ENCODE measurements around the gene CORO7. TPM values are rescaled to one million over a fixed set of nuclear protein-coding genes. Genes with fewer than 3 reads are reported as not detected.

Gene CORO7
- total and polyA plus RNA-seq, 9 of the 15 experiments (the other 6 are each of a cell fraction or from before 2014, with no cell fraction given), result 0.45 to 77.2 (median 18.7) TPM

GRCh38 chr16:4350787-4351659 is 65.4 kb downstream of the CORO7 start, which contains the start of gene PAM16 (continued):
- TF ChIP-seq FIP1L1 (IDR thresholded peaks at IDR 0.05; ENCODE audit: low read depth, low read length, poor library complexity, severe bottlenecking) (peak; percentile 51), ZNF431 (CRISPR knock-in tag; IDR thresholded peaks at IDR 0.05) (no peak), ZKSCAN3 (CRISPR knock-in tag; IDR thresholded peaks at IDR 0.05) (no peak), CBX3 (IDR thresholded peaks at IDR 0.05; ENCODE audit: borderline replicate concordance in 1 of 2, low read length in 2 of 2) (no peak), ATF1 (CRISPR knock-in tag; IDR thresholded peaks at IDR 0.05) (peak; percentile 7; the same call in 1 of the 2 replicates), ATF1 (tag; IDR thresholded peaks at IDR 0.05) (0 out of 2 replicates have a peak, but pooled peaks have one; percentile 24), SMARCC2 (IDR thresholded peaks at IDR 0.05; ENCODE audit: low read depth) (no peak), ARID2 (IDR thresholded peaks at IDR 0.05) (no peak), PKNOX1 (IDR thresholded peaks at IDR 0.05) (no peak), MTA3 (IDR thresholded peaks at IDR 0.05; ENCODE audit: borderline replicate concordance) (peak; percentile 46; the same call in 1 of the 2 replicates), ZNF274 (IDR thresholded peaks at IDR 0.05; ENCODE audit: borderline replicate concordance, low read depth, low read length) (no peak), MYC (IDR thresholded peaks at IDR 0.05; ENCODE audit: low read depth, low read length) (peak; percentile 93), MYC (CRISPR knock-in tag; IDR thresholded peaks at IDR 0.05; ENCODE audit: borderline replicate concordance, low read depth) (peak; percentile 27; the same call in 1 of the 2 replicates), E4F1 (CRISPR knock-in tag; IDR thresholded peaks at IDR 0.05; ENCODE audit: borderline replicate concordance) (no peak; the same call in 1 of the 2 replicates), SUPT5H (IDR thresholded peaks at IDR 0.05) (peak; percentile 56), SNIP1 (IDR thresholded peaks at IDR 0.05; ENCODE audit: low read depth) (no peak), ARID3A (IDR thresholded peaks at IDR 0.05; ENCODE audit: borderline replicate concordance, low read depth, low read length) (no peak), ESRRA (IDR thresholded peaks at IDR 0.05; ENCODE audit: borderline replicate concordance, low read depth) (peak; percentile 38; the same call in 1 of the 2 replicates), ZNF277 (CRISPR knock-in tag; IDR thresholded peaks at IDR 0.05; ENCODE audit: borderline replicate concordance) (no peak), CCAR2 (IDR thresholded peaks at IDR 0.05; ENCODE audit: low read depth, low read length) (no peak), HMGN3 (IDR thresholded peaks at IDR 0.05; ENCODE audit: borderline replicate concordance, extremely low read depth, insufficient read length, low read depth, low read length) (peak; percentile 71)

All from K562 (cell line).